Measurements from ENCODE around the gene LAPTM4A.
"Not testable (repeated sequence)": the region's sequence is repeated elsewhere in the genome, so short reads cannot be mapped to it uniquely, and the experiment has no call there.

LAPTM4A gene

DNA sequence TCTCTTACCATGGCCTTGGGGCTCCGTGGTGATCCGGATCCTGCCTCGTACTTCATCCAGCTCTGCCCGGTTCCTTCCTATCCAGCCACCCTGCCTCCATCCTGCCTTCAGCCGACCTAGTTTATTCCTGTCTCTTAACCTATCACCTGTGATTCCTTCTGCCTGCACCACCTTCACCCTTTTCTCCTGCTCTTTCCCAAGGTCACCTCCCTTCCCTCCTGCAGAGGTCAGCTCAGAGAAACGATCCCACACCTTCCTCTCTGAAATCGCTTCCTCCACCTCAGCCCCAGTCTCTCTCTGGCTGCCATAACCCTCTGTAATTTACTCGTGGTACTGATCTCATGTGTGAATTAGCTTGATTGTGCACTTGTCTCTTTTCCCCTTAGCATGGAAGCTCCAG is 23.5 kb upstream of the LAPTM4A start:
- DNase-seq: no peak

DNA sequence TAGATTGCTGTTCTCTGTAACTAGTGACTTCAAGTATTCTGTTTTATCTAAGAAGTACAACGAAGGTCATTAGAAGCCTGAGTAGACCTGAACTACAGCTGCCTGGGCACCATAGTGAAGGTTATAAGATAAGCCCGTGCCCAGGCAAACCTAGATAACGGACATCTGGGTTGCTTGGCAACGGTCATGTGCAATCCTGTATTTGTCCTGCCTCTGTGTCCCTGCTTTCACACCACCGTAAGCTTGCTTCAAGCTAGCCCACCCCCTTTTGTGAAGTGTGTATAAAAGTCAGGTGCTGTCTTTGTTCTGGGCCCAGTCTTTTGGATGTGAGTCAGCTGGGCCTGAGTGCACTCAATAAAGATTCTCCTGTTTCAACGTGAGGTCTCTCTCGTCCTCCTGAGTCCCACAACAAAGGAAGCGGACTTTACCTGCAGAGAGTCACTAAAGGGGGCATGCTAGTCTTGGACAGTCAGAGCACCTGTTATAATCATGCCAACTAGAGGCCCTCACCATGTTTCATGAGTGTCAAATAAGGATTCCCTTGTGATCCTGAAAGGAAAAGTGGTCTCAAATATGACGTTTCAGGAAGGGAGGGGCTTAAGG is 22.7 kb upstream of the LAPTM4A start:
- DNase-seq: not testable (repeated sequence)

DNA sequence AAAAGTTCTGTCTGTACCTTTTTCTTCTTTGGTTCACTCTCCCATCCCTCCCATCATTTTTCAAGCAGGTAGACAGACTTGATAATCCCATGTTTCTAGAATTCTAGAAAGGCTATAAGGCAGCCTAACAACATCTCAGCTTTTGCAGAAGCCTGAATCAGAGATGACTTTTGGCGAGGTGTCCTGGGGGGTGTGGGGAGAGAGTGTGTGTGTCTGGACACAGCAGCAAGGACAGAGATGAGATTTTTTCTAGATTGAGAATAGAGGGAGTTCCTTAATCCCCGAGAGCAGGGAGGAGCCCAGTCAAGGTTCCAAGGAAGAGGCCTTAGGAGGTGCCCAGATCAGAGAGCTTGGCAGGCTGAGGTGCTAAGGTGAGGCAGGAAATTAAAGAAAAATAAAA is 22.0 kb upstream of the LAPTM4A start:
- no peak for DNase-seq

DNA sequence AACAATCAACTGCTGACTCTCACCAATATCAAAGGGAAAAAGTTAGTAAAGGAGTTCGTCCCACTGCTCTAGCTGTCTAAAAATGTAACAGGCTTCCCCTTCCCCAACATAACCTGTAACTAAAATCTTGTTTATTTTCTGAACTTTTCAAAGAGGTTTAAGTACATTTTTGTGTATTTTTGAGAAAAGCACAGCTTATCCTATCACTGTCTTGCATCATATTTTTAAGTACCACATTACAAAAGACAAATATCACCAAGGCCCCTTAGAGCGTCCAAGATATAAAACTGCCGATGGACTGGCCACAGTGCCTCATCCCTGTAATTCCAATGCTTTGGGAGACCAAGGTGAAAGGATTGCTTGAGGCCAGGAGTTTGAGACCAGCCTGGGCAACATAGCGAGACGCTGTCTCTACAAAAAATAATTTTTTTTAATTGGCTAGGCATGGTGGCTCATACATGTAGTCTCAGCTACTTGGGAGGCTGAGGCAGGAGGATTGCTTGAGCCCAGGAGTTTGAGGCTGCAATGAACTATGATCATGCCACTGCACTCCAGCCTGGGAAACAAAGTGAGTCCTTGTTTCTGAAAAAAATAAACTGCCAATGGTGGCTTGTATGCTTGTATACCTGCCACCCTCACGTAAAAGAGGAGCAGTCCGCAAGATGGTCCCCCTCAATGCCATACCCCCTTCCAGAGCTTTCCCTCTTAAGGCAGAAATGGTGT is 21.2 kb upstream of the LAPTM4A start:
- no peak for DNase-seq

DNA sequence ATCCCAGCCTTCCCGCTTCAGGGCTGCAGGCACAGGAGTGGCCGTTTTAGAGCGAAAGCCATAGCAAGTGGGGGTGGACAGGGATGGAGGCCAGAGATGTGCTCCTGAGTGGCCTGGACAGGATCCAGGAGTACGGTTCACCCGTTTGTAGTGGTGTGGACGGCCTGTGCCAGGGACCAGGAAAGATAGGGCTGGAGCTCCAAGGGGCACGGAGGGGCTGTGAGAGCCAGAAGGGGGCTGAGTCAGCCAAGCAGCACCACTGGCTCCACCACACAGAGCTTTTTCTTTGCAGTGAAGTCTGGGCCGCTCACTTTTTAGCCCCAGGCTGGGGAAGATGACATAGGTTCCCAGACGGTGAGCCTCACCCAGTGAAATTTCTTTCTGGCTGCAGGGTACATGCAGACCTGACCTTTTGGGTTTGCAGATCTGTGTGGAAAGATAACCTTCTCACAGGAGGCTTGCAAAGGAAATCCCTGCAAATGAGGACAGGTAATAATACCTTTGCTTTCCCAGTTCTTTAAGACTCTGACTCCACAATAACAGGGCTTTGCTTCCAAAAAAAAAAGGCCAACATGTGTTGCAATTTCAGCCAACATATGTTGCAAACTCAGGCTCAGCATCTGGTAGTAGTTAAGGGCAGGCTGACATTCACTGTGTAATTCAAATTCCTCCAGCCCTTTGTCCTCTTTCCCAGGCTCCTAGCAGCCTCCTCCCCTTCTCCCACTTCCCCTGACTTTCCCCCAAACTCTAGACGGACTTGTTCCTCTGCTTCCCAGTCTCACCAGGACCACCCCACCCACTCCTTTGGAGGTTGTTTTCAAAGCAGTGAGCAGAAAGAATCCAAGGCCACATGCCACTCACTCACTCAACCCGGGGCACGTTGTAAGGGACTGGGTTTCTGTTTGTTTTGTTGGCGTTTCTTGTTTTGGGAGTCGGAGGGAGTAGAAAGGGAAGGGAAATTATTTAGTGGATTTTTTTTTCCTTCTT is 20.3 kb upstream of the LAPTM4A start:
- no peak for DNase-seq

DNA sequence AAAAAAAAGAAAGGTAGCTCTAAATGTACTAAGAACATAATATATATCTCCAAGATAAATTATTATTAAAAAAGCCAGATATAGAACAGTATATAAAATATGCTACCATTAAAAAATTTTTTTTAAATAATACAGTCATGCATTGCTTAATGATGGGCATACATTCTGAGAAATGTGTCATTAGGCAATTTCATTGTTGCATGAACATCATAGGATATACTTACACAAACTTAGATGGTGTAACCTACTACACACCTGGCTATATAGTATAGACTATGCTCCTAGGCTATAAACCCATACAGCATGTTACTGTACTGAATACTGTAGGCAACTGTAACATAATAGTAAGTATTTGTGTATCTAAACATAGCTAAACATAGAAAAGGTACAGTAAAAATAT is 18.3 kb upstream of the LAPTM4A start:
- no peak for DNase-seq

DNA sequence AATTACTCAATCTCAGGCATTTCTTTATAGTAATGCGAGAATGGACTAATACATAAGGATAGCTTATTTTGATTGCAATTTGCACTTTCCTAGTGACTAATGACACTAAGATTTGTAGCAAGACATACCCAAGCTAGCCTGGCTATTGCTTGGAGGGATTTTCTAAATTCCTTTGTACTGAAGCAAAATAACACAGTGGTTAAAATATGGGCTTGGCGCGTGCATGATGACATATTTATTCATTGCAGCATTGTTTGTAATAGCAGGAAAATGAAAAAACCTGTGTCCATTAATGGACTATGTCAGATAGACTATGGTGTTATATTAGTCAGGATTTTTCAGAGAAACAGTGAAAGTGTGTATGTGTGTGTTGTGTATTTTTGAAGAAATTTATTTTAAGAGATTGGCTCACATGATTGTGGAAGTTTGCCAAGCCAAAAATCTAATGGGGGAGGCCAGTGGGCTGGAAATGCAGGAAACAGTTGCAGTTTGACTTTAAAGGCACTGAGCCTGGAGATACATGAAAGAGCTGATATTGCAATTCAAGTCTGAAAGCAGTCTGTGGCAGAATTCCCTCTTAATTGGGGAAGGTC is 16.7 kb upstream of the LAPTM4A start:
- no peak for DNase-seq

DNA sequence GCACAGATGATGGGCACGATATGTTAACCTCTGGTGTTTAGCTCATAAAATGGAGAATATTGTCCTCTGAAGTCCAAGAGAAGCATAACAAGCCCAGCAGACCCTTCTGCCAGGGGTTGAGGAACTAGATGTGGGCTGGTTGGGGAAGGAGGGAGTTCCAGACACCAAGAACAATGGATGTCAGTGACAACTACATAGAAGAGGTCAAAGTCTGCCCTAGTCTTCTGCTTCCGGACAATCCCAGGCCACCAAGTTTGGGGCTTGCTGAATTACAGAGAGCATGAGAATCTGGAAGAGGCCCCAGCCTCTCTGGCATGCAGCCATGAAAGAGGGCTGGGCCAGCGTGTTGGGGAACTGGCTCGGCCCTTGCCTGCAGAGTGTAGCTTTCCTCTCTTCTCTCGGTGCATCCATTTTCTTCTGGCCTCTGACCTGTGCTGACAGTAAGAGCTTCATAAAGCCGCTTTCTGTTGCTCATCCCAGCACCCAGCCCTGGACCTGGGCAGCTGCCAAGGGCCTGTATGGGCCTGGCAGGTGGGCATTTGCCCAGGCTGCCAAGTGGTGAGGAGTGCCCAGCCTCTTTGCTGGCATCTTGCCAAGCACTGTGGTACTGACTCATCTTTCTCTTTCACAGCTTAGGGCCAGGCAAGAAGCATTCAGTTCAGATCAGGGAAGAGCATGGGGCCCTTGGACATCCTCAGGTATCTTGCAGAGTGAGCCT is 14.6 kb upstream of the LAPTM4A start:
- DNase-seq: no peak

DNA sequence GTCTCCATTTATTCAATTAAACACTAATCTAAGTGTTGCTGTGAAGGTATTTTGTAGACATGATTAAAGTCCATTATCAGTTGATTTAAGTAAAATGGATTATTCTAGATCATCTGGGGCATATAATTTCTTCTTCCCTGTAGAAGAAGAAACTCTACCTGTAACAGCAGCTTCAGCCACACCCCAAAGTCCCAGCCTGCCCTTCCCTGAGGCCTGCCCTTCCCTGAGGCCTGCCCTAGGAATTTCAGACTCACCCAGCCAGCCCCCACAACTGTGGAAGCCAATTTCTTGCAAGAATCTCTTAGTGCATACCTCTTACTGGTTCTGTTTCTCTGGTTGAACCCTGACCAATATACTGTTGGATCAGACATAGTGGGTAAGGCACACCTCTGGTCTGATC is 13.4 kb upstream of the LAPTM4A start:
- no peak for DNase-seq

DNA sequence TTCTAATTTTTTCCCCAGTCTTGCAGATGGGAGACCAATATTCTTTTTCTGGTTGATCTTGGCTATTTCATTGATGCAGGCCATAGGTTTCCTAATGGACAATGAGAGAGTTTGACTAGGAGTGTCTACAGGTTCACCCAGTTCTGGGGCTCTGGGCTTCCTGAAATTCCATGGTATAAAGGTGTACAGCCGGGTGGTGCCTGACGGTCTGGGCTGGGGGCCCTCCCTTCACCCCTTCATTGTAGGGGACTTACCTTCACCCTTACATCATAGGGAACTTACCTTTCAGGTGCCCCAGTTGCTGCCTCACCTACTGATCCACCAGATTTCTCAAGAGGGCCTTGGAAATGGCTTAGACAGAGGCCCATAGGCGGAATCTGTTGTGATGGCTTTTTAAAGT is 13.0 kb upstream of the LAPTM4A start:
- DNase-seq: no peak

DNA sequence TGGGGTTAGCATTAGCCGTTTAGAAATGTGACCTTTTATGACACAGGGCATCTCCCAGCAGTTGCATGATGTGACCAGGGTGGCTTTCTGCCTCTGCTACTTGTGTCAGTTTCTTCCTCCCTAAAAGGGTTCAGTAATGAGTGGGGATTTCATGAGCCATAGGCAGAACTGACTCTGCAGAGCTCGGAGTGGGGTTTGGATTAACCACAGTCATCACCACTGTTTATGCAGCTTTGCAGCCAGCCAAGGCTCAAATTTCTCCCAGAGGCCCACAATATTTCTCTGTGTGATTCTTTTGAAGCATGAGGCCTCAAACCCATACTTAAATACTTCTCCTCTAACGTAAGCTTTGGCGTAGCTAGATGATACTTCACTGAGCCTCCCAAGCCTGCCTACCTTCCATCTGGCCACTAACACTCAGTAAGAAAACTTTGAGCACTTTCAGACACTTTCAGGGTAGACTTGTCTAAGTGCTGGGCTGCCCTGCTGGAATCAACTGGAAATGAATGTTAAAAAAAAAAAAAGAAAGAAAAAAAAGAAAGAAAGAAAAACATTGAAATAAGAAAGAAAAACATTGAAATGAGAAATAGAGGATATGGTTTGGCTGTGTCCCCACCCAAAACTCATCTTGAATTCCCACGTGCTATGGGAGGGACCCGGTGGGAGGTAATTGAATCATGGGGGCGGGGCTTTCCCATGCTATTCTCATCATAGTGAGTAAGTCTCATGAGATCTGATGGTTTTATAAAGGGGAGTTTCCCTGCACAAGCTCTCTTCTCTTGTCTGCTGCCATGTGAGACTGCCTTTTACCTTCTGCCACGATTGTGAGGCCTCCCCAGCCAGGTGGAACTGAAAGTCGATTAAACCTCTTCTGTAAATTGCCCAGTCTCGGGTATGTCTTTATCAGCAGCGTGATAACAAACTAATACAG is 11.5 kb upstream of the LAPTM4A start:
- no peak for DNase-seq

DNA sequence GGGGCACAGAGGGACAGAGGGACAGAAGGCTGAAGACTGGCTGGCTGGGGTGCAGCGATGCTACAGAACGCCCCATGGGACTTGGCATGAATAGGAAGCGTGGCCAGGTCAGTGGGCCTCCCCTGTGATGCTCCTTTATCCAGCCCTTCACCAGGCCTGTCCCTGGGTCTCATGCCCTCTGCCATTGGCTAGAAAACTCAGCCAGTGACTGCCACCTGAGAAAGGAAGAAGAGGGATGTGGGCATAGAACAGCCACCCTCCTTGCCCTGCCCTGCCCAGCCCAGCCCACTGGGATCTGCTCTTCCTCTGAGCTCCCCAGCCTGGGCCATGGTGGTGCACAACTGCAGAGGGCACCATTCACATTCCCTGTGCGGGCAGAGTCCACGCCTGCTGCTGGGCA is 10.5 kb upstream of the LAPTM4A start:
- no peak for DNase-seq

DNA sequence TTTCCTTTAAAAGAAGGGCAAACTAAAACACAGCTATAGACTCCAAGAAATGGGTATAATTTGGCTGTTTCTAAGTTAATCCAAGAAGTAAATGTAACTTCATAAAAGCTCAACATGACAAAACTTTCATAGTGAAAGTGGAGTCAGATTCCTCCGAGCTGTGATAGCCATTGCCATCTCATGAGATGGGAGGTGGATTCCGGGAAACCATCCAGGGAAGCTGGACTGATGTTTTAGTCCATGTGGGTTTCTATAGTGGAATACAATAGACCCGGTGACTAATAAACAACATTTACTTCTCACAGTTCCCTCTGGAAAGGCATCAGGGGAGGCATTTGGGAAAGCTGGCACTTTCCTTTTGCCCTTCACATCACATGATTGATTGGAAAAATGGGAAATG is 10.0 kb upstream of the LAPTM4A start:
- DNase-seq: no peak

DNA sequence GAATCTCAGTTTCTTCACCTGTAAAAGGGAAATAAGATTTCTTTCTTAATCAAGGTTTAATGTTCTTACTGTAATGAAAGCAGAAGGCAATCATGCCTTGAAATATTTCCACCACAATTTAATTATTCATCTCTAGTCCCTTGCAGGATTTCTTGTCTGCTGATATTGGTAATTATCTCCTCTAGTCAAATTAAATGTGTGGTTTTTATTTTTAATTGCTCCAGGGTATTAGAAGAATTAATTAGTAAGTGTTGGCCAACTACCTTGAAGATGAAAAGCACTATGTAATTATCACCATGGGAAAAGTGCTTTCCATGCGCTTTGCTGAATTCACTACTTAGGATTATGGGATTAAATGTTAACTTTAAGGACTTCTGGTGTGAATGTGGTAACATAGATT is 8.7 kb upstream of the LAPTM4A start:
- DNase-seq: no peak

DNA sequence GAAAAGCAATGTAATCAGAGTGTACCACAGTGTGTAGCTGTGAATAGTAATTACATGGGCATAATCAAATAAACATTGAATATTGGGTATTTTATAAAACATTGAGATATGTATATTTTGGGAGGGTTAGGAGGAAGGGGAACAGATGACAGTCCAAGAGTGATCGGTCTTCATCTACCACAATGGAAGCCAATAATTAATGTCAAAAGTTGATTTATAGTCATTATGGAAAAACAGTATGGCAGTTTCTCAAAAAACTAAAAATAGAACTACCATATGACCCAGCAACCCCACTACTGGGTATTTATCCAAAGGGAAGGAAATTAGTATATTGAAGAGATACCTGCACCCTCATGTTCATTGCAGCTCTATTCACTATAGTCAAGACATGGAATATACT is 5.8 kb upstream of the LAPTM4A start:
- no peak for DNase-seq

DNA sequence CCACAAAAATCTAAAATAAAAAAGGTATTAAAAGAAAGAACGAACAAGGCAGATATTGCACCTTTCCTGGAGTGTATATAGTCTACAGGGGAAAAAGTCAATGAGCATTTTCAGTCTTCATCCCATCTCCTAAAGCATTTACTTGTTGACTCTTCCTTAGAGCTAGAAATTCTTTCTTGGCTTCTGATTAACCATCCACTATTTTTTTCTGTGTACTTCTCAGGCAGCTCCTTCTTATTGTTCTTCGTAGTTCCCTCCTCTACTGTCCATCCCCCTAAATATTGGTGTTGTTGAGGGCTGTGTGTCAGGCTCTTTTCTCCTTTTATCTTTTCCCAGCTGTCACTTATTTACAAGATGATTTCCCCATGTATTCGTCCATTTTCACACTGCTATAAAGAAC is 3.5 kb upstream of the LAPTM4A start:
- no peak for DNase-seq

DNA sequence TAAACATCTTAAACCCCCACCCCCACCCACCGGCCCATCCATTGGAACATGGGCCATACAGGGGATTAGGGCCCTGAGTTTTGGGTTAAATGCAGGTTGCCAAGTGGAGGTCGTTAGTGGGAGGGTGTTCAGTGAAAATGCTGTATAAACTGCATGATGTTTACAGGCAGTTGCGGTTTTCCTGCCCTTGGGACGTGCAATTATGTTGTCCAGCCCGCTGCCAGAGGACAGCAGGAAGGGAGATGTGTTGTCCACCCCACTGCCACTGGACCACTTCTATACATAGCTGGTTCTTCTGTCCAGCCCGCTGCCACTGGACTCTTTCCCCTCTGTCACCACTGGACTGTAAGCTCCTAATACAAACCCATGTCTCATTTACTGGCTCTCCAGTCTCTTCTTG is 2.7 kb upstream of the LAPTM4A start:
- DNase-seq: no peak

DNA sequence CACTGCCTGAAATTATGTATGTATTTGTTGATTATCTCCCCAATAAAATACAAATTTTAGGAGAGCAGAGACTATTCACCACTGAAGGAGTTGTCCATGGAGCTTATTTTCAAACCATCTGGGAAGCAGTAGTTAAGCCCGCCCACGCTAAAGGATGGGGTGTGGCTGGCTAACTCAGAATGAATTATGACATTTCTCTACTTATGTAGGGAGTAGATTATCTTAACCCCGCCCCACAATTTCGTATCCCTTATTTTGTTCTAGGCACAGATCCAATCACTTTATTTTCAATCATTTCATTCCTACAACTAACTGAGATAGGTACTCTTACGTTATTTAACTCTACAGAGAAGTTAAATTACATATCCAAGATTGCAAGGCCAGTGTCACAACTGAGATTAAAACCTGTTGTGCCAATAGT is 1.4 kb upstream of the LAPTM4A start:
- no peak for DNase-seq

DNA sequence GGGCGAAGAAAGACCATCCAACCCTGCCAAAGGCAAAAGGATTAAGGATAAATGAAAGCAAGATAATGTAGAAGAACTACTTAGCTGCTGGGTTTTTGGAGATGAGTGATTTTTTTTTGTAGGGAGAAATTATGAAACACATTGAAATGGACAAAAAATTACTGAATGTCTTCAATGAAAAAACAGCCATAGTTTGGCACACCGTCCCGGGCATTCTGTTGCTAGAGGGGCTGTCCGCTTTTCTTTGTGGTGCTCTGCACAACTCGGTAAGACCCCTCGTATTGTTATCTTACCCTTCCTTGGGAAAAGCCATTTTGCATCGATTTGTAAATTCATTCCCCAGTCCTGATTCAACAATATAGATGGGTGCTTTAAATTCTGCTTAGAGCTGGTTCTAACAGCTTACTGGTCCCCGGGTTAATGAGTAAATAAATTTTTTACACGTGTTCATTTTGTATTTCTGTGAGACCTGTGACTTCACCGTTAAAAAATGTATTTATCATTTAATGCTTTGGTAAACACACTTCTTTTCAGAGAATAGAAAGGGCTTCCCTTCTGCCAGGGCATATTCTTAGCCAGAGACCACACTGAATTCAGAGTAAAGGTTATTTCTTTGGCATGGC is 912 bp upstream of the LAPTM4A start:
- DNase-seq: no peak

DNA sequence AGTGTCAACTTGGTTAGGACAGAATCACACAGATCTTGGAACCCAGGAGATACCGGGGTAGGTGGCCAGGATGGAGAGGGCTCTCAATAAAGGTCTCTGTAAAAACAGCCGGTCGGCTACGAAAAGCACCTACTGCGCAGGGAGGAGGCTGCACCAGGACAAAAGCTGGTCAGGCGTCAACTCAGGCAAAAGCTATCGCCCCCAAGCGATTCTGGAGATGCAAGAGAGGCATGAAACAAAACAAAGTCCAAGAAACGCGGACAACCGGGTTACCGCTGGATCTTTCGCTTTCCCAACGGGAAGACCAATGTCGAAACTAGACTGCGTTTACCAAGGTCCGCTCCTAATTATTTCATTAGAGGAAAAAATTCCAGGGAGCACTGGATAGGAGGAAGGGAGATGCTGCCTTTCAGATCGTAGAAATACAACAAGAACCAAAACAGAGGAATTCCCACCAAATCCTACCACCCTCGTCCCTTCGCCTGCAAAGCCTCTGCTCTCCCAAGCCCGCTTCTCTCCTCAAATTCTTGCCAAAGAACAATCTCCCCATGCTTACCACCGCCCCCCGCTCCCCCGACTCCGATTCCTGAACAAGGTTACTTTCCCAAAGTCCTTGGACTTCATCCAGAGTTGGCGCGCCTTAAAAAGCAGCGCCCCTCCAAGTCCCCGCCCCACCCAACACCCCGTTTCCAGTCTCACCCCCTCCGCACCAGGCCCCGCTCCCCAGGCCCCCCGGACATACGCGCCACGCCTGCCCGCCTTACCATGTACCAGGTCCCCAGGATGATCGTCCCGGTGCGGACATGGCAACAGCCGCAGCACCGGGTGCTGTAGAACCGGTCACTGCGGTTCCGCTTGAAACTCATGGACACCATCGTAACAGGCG is 539 bp downstream of the LAPTM4A start:
- DNase-seq: peak; percentile 30 to 62
